HG03159 (cell line): ENCODE data around the gene JHY.
A peak's percentile ranks its signal among the peaks of the same experiment; 100 is the strongest.

ENCODE experiments used
- ATAC-seq: cut with Tn5 transposase; IDR thresholded peaks from one replicate; pipeline ENCODE4 v1.9.1; 2021; ENCODE audit warnings: mild to moderate bottlenecking, moderate library complexity; ENCODE audit not compliant: unreplicated experiment

JHY gene

DNA sequence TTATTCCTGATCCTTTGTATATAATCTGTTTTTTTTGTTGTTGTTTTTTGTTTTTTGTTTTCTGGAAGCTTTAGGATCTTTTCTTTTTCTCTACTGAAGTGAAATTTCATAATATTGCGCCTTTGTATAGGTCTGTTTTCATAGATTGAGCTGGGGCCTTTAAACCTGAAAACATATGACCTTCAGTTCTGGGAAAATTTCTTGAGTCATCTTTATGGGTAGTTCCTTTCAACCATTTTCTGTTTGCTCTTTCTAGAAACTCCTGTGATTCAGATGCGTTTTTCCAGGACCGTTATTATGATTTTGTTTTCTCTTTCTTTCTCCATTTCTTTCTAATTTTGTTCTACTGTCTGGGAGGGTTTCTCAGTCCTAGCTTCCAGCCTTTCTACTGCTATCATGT lies 55.4 kb downstream of the JHY start:
- no peak for ATAC-seq

DNA sequence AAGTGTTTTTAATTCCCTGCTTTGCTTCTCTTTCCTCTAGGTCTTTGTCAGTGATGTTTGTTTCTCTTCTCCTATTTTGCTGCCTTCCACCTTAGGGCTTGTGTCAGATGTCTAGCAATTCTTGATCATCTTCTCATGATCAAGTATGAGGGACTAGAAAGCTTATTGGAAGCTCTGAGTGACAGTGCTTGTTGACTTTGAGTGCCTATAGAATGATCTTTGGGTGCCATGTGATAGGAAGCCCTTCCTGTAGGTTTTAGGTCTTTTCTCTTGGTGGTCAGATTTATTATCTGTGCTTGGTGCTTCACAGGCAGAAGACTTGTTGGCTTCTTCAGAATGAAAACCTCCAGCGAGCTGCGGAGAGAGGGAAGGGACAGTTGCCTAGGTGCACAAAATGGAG lies 56.0 kb downstream of the JHY start:
- ATAC-seq, result no peak

DNA sequence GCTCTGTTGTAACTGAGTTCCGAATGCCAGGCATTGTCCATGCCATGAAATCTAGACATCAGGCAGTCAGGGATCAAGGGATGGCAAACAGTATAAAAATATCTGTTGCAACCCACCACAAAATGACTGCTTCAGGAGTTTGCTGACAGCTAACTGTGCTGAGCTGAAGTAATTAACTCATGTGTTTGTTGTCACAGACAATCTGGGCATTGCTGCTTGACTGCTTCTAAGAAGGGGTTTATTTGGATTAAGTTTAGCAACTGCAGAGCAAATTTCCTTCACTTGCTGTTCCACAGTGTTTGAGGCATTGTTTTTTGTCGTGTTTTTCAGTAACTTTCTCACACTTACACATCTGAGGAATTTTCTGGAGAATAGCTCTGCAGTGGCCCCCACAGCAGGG lies 68.7 kb downstream of the JHY start:
- ATAC-seq, result no peak

DNA sequence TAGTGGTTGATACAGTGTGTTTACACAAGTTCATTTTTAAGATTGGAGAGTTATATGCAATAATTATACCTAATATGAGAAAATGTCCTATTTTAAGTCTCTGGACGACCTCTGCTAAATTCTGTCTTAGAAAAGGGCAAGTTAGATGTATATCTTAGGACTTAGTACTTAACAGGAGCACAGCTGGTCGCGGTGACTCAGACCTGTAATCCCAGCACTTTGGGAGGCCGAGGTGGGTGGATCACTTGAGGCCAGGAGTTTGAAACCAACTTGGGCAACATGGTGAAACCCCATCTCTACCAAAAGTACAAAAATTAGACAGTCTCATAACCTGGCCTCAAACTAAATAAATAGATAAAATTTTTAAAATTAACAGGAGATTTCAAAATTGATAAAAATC lies 71.9 kb downstream of the JHY start:
- no peak for ATAC-seq

DNA sequence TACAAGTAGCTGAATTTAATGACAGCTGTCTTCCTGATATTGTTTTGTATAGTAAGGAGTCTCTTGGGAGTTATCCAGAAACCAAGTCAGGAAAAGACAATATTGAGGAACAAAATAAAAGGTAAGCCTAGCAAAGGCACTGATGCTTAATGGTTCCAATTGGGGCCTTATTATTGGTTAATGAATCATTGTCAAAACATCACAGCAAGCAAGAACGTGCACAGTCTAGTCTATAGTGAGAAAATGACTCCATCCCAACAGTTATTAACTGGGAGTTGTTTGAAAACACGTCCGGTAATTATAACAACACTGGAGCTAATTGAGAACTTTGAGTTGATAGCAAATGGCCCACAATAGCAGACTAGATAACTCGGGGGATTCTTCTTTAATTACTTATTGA lies 81.4 kb downstream of the JHY start:
- ATAC-seq, result no peak

DNA sequence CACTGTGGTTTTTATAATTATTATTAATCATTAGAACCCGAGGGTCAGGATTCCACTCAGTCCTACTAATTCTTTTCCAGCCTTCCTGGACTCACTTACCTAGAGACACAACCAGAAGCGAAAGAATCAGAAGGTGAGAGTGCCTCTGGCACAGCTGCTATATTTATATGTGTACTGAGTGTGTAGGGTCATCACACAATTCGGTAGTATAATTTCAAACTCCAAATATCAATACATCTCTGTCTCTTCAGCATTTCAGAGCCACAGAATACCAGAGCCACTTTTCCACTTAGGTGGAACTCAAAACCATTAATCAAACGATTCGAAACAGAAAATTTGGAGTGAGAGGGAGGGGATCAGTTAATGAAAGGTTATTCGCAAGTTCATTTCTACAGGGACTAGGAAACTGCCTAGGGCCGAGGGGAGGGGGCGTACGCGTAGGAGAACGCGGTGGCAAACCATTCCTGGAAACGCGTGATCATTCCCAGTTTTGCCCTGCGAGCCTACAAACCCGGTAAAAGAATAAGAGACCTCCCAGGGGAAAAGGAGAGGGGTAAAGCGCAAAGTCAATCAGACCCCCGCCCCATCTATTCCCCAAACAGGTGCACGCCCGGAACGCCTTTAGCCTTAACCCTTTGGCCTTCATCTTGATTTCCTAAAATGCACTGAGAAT lies 93.6 kb downstream of the JHY start:
- ATAC-seq, result no peak

DNA sequence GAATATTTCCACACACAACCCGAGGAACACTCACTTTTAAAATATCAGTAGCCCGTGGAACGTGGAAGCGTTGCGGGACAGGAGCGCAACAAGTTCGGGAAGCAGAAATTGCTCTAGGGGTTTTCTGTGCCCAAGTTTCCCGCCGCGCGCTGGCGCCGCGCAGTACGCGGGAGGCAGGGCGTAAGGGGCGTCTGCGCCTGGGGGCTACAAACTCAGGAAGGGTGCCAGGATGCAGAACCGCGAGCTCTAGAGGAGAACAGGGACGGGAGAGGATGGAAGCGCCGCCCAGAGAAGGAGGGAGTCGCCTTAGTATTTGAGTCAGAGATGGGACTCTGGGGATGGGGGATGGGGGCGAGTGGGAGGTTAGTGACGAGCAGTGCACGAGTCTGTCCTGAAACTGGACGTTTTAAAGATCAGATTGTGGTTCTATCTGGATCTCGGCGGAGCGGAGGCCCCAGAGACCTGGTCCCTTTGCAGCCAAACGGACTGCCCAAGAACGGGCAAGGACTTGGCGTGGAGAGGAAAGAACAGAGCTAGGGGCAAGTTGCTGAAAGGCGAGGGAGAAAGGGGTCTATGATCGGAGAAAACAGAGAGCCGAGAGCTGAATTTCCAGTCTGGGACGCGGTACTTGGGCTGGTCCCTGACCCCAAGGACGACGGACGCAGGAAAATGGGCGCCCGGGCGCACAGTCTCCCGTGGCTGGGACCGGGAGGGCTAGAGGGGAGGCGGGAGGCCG lies 94.3 kb downstream of the JHY start:
- ATAC-seq, result no peak

DNA sequence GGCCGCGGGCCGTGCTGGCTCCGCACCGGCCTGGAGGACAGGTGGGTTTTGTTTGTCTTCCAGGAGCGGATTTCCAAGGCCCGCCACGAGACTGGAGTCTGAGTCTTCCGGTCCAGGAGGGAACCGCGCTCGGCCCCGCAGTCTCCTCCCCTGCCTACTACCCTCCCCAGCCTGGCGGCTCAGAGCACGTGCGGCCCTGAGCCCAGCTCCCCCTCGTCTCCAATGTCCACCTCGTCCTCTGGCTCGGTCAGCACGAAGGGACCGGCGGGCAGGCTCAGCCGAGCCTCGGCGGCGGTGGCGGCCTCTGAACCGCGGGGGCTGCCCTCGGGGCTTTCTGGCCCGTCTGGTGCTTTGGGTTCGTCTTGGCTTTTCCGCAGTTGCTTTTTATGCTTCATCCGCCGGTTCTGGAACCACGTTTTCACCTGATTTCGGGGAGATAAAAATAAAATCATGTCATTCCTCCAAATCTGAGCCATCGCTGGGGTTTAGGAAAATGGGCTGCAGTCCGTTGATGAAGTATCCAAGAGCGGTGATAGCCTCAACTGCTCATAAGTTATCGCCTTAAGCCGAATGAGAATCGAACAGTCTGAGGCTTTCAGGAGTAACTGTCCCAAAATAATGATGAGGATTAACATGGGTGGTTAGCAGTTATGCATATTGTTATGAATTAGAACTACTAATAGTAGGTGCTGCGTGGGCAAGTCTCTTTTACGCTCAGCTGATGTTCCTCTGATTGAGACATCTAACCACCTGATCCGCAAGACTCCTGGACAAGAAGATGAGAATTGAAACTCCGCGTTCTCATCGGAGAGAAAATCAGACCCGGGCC lies 95.1 kb downstream of the JHY start:
- no peak for ATAC-seq

DNA sequence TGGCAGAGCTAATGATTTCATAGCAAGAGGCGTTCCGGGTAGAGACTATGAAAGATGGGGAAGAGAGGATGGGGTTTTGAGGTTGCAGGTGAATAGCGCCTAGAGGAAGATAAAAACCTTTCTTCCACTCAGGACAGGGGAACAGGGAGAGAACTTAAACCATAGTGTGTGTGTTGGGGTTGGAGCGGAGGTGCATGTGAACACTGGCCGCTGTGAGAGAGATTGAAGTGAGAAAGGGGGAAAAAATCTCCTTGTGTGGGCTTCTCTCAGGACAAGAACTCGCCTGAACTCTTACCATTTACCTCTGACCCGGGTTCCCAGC lies 95.7 kb downstream of the JHY start:
- ATAC-seq, result no peak

DNA sequence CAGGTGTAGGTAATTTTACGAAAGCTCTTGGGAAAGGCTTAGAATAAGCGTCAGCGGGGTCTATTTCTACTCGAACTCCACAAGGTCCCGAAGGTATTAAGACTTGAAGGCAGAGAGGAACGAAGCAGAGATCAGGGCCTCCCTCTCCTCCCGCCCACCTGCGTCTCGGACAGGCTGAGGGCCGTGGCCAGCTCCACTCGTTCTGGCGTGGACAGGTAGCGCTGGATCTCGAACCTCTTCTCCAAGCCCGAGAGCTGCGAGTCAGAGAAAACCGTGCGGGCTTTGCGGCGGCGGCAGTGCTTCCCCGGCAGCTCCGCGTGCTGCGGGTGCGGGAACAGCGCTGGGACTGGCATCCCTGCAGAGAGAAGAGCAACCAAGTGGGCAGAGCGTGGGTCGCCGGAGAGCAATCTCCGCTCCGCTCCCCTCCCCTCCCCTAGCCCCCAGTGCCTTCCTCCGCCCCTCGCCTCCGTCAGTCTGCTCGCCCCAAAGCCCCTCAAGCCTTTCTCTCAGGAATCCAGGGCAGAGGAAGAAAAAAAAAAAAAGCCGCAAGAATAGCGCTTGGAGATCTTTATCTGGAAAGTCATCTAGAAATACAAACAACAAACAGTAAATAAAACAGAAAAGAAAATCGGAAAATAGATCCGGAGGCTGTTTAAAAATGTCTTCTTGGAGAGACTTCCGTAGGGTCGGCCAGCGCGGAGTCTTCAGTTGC lies 96.7 kb downstream of the JHY start:
- ATAC-seq, result no peak

DNA sequence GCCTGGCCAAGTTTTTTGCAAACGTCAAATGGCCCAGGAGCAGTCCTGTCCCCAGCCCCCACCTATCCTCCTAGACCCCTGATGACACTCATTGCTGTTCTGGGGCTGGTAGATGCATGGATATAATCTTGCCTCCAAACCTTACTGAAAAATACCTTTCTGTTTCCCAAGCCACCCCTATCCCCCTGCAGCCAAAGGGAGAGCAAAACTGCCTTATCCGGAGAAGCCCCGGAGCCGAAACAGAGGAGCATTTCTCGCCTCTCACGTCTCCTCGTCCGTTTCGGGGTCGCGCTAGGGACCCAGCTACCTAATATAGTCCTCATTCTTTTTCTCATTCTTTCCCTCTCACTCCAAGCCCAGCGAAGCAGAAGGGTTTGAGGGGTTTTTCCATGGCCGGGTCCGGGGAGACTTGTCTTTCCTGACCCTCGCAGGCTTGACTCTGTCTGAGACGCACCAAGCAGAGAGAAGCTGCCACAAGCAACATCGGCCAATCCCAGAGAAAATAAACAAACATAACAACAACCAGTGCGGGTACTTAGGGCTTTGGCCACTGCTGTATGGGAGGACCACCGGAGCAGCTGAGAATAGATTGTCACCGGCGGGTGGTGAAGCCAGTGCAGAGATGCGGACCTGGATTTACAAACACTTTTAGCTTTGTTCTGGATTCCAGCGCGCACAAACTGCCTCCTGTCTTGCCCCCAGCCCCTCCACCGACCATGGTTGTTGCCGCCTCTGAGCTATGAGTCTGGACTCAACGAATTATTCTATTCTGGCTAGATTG lies 97.4 kb downstream of the JHY start:
- no peak for ATAC-seq

DNA sequence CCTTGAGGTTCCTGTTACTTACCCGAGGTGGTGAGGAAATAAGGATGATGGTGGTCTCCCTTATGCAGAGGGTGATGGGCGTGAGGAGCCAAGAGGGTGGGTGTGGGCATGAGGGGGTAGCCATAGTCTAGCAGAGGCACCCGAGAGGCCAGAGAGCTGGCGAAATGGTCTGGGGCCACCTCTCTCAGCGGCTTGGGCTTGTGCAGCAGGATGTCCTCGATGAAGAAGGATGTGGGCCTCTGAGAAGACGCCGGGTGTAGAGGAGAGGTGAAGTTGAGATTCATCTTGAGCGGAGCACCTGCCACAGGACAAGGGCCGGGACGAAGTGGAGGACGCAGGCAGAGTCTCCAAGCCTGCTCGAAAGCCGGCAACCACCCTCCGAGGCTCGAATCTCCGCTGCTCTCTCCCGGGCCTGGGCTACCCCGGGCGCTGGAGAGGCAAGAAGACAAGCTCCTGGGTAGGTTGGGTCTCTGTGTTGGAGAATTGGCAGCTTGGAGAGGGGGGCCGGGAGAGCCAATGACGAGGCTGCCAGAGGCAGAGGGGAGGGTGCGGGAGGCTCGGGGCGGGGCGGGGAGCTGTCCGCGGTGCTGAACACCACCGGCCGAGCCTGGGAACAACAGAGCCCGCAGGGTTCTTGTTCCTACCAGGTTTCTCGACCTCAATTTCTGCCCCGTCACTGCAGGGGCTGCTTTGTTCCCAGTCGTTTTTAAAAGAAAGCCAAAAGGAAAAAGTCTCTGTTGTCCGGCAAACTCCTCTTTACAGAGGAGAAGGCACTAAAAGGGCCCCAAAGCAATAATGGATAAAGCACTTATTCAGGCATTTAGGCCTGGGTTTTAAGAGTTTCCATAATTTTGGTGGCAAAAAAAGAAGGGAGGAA lies 99.1 kb downstream of the JHY start, which contains the start of gene BSX:
Gene BSX (minus strand): TSS at position 447 of the 877 bp plus-strand sequence. CDS start 163 bp downstream, at position 284.
- ATAC-seq, result peak; percentile 54

DNA sequence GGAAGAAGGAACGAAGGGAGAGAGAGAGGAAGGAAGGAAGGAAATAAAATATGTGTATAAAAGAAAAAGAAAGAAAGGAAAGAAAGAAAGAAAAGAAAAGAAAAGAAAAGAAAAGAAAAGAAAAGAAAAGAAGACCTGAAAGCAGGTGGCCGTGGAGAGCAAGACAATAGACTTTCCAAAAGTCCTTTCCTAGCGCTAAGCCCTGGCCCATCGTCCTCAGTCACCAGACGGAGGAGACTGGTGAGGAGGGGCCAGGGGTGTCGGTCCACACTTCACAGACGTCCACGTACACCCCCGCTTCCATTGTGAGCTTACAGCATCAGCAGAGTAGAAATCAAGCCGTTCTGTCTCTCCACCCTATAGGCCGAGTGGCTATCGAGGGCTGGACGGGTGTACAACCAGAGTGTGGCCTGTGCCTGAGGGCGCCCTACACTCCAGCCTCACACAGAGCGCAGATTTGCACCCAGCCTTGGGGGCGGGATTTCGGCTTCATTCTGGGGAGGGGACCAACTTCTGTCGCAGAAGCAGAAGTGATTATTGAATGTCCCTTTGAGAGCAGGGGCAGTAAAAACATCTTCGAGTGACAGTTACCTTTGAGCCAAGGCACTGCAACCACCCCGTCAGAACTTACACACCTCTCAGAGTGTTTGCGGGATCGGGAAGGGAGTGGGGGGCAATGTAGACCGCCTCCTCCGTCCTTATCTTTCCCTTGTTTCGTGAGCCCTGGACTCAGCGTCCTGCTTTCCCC lies 101.1 kb downstream of the JHY start:
- no peak for ATAC-seq

DNA sequence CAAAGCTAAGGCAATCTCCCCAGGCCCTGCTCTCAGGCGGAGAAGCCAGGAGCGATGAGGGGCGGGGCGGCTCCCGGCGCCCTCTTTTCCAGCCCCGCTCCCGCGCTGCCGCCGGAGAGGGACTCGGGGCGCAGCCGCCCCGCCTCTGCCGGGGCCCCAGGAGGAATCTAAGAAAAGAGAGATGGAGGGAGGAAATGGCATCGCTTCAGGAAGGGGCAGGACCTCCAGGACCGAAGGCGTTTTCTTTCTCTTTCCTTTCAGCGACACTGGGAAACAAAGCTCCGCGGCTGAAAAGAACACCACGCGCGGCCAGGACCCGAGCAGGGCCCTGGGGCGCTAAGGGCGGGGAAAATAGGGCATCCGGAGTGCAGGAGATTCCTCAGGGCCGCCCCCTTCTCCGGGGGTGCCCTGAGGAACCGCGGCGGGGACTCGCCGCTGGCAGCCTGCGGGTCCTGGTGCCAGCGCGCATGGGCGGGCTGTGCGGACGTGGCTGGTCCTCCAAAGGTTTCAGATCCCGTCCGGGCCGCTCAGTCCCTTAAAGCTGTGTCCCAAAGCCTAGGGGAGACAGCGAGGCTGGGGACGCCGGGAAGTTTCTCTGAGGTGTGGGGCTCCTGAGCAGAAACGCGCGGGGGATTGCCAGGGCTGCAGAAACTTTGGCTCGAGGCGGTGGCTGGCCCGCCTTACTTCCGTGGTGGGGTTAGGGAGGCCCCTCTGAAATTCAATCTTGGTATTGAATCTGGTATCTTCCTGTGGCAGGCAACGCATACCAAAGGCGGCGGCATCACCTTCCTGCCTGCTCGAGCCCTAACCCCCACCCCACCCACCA lies 101.8 kb downstream of the JHY start:
- ATAC-seq, result no peak

DNA sequence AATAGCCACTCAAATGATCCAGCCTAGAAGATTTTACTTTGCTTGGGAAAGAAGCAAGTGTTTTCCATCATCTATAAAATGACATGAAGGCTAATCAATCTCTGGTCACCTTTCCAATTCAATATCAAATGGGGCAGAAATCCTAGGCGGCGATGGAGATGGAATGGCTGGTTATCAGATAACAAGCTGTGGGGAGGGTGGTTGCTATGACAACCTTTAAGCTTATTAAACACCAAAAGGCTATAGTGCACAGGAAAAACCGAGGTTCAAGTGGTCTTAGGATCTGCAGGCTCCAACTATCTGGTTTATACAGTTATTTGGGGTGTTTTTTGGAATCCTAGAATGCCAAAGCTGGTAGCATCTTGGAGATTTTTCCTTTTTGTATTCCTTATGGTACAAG lies 113.0 kb downstream of the JHY start:
- ATAC-seq, result no peak

DNA sequence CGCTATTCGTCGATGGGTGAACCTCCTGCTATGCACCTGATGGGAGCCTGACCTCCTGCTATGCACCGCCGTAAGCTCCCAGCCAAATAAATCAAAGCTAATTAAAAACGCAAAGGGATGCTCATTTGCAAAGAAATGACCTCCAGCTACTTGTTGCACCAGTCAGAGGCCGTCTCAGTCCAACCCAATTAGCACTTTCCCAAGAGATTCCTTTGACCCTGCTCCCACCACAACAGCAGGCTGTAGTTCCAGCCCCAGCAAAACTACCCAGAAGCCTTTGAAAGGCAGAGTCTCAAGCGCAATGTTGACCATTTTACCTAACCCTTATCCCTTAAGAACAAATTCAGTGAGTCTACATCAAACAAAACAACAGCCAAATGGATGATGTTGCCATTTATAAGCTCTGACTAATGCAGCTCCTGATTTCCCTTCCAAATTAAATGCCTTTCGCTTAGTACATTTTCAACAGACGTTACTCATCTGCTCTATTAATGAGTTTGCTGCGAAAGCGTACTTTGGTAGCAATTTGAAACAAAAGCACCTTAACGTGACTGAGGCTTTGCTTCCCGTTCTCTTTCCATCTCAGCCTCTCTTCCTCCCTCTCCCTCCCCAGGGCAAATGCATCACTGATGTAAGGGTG lies 116.3 kb downstream of the JHY start:
- ATAC-seq, result no peak

DNA sequence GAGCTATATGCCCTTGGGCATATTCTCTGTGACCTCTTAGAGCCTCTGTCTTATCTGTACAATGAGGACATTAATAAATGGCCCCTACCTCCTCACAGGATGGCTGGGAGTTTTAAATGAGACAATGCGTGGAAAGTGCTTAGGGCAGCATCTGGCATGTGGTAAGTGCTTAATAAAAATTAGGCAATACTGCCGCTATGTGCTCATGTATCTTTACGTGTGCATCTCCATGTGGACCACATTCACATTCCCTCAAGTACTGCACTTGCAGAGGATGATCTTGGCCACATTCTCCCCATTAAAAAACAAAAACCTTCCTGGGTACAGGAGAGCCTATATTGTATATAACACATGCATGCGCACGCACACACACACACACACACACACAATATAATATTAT lies 118.2 kb downstream of the JHY start:
- ATAC-seq, result no peak
